ENCODE data around the gene FNDC3B. TPM values are rescaled to one million over a fixed set of nuclear protein-coding genes. Genes with fewer than 3 reads are reported as not detected.

The FNDC3B gene
- total and polyA plus RNA-seq, 9 of the 15 experiments (the other 6 are each of a cell fraction or from before 2014, with no cell fraction given): 7.0 to 35.8 (median 16.2) TPM

DNA sequence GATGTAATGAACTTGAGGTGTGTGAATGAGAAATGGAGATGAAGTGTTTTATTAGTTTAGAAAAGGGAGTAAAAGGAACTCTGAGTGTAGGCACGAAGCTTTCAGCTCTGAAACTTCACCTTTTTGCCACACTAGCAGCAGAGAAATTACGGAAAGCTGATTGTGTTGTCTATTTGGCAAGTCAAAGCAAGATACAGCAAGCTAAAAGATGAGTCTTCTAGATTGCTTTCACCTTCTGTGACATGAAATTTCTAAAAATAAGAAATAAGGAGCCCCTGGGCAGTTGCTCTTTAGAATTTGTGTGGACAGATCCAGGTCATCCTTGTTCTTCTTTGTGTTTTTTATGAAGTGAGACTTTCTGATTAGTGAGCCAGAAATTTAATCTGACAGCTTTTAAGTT, 143.4 kb downstream of the FNDC3B start:
- Histone ChIP-seq H3K9me3 (replicated peaks; ENCODE audit: control insufficient read depth, insufficient read depth, low read depth, low read length) (no peaks in the 10 kb centered on the region), H3K4me1 (replicated peaks in 1 of 2; ENCODE audit: control insufficient read depth in 2 of 2, insufficient read depth in 2 of 2, low read length in 2 of 2) (peaks cover 6 to 9% of the 10 kb centered on the region in 2 experiments), H3K27me3 (ENCODE audit: control insufficient read depth in 2 of 2, insufficient read depth in 2 of 2, low read length in 2 of 2) (no peaks in the 10 kb centered on the region), H4K20me1 (replicated peaks; ENCODE audit: control insufficient read depth, insufficient read depth, low read length) (0 out of 2 replicates have a peak, but pooled peaks cover 3% of the 10 kb centered on the region), H2AFZ (ENCODE audit: low read depth, low read length) (no peak overlapping the region), H3K9ac (ENCODE audit: insufficient read depth in 1 of 2, low read depth in 2 of 2, low read length in 2 of 2) (no peak overlapping the region), H3K79me2 (ENCODE audit: control insufficient read depth, insufficient read depth, low read length) (peaks cover 44% of the 10 kb centered on the region), H3K4me3 (no peak overlapping the region), H3K9me1 (ENCODE audit: control insufficient read depth, insufficient read depth, low read length) (no peaks in the 10 kb centered on the region), H3K36me3 (ENCODE audit: control insufficient read depth, insufficient read depth, low read length) (no peaks in the 10 kb centered on the region), H3K27ac (ENCODE audit: extremely low read depth, low read depth, low read length) (no peak overlapping the region), H3K4me2 (ENCODE audit: insufficient read depth, low read length) (no peak overlapping the region)
- ATAC-seq (no peak), DNase-seq (ENCODE audit: extremely low read depth in 1 of 4, low spot score in 3 of 4) (no peak), FAIRE-seq (no peak)
- in situ Hi-C loops (cut with MboI) (no loop called here), intact Hi-C loops (cut with micrococcal nuclease) (no loop called here)
- 72% methylated on average over 2 of the region's 2 CpGs for WGBS (ENCODE audit: insufficient coverage, low coverage, missing lambda C conversion rate)
- BruUV-seq (replicated peaks): no TSS peak
- POLR2A ChIA-PET: interaction anchor here (0.7 to 1.4 kb wide), 2 partner anchors 18 to 23 kb away, joined by 3 to 4 read pairs; no protein-coding TSS in a partner anchor
- CTCF ChIA-PET (ENCODE audit: low intra/inter-chr PET ratio): no interaction called here
- TF ChIP-seq ZNF75A (CRISPR knock-in tag; IDR thresholded peaks at IDR 0.05) (no peak), GATAD2A (IDR thresholded peaks at IDR 0.05) (no peak), ZNF224 (CRISPR knock-in tag; IDR thresholded peaks at IDR 0.05) (no peak)
- TF ChIP-seq, protein P1, sequence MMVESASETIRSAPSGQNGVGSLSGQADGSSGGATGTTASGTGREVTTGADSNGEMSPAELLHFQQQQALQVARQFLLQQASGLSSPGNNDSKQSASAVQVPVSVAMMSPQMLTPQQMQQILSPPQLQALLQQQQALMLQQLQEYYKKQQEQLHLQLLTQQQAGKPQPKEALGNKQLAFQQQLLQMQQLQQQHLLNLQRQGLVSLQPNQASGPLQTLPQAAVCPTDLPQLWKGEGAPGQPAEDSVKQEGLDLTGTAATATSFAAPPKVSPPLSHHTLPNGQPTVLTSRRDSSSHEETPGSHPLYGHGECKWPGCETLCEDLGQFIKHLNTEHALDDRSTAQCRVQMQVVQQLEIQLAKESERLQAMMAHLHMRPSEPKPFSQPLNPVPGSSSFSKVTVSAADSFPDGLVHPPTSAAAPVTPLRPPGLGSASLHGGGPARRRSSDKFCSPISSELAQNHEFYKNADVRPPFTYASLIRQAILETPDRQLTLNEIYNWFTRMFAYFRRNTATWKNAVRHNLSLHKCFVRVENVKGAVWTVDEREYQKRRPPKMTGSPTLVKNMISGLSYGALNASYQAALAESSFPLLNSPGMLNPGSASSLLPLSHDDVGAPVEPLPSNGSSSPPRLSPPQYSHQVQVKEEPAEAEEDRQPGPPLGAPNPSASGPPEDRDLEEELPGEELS (CRISPR knock-in tag; IDR thresholded peaks at IDR 0.05; ENCODE audit: borderline replicate concordance): no peak
- TF ChIP-seq, protein P2, sequence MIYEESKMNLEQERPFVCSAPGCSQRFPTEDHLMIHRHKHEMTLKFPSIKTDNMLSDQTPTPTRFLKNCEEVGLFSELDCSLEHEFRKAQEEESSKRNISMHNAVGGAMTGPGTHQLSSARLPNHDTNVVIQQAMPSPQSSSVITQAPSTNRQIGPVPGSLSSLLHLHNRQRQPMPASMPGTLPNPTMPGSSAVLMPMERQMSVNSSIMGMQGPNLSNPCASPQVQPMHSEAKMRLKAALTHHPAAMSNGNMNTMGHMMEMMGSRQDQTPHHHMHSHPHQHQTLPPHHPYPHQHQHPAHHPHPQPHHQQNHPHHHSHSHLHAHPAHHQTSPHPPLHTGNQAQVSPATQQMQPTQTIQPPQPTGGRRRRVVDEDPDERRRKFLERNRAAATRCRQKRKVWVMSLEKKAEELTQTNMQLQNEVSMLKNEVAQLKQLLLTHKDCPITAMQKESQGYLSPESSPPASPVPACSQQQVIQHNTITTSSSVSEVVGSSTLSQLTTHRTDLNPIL (CRISPR knock-in tag; IDR thresholded peaks at IDR 0.05): no peak
- TF ChIP-seq, protein P3, sequence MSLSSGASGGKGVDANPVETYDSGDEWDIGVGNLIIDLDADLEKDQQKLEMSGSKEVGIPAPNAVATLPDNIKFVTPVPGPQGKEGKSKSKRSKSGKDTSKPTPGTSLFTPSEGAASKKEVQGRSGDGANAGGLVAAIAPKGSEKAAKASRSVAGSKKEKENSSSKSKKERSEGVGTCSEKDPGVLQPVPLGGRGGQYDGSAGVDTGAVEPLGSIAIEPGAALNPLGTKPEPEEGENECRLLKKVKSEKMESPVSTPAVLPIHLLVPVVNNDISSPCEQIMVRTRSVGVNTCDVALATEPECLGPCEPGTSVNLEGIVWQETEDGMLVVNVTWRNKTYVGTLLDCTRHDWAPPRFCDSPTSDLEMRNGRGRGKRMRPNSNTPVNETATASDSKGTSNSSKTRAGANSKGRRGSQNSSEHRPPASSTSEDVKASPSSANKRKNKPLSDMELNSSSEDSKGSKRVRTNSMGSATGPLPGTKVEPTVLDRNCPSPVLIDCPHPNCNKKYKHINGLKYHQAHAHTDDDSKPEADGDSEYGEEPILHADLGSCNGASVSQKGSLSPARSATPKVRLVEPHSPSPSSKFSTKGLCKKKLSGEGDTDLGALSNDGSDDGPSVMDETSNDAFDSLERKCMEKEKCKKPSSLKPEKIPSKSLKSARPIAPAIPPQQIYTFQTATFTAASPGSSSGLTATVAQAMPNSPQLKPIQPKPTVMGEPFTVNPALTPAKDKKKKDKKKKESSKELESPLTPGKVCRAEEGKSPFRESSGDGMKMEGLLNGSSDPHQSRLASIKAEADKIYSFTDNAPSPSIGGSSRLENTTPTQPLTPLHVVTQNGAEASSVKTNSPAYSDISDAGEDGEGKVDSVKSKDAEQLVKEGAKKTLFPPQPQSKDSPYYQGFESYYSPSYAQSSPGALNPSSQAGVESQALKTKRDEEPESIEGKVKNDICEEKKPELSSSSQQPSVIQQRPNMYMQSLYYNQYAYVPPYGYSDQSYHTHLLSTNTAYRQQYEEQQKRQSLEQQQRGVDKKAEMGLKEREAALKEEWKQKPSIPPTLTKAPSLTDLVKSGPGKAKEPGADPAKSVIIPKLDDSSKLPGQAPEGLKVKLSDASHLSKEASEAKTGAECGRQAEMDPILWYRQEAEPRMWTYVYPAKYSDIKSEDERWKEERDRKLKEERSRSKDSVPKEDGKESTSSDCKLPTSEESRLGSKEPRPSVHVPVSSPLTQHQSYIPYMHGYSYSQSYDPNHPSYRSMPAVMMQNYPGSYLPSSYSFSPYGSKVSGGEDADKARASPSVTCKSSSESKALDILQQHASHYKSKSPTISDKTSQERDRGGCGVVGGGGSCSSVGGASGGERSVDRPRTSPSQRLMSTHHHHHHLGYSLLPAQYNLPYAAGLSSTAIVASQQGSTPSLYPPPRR (CRISPR knock-in tag; IDR thresholded peaks at IDR 0.05; ENCODE audit: borderline replicate concordance): no peak
- TF ChIP-seq, protein P4, sequence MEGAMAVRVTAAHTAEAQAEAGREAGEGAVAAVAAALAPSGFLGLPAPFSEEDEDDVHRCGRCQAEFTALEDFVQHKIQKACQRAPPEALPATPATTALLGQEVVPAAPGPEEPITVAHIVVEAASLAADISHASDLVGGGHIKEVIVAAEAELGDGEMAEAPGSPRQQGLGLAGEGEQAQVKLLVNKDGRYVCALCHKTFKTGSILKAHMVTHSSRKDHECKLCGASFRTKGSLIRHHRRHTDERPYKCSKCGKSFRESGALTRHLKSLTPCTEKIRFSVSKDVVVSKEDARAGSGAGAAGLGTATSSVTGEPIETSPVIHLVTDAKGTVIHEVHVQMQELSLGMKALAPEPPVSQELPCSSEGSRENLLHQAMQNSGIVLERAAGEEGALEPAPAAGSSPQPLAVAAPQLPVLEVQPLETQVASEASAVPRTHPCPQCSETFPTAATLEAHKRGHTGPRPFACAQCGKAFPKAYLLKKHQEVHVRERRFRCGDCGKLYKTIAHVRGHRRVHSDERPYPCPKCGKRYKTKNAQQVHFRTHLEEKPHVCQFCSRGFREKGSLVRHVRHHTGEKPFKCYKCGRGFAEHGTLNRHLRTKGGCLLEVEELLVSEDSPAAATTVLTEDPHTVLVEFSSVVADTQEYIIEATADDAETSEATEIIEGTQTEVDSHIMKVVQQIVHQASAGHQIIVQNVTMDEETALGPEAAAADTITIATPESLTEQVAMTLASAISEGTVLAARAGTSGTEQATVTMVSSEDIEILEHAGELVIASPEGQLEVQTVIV (CRISPR knock-in tag; IDR thresholded peaks at IDR 0.05; ENCODE audit: borderline replicate concordance): no peak
- TF ChIP-seq, protein P5, sequence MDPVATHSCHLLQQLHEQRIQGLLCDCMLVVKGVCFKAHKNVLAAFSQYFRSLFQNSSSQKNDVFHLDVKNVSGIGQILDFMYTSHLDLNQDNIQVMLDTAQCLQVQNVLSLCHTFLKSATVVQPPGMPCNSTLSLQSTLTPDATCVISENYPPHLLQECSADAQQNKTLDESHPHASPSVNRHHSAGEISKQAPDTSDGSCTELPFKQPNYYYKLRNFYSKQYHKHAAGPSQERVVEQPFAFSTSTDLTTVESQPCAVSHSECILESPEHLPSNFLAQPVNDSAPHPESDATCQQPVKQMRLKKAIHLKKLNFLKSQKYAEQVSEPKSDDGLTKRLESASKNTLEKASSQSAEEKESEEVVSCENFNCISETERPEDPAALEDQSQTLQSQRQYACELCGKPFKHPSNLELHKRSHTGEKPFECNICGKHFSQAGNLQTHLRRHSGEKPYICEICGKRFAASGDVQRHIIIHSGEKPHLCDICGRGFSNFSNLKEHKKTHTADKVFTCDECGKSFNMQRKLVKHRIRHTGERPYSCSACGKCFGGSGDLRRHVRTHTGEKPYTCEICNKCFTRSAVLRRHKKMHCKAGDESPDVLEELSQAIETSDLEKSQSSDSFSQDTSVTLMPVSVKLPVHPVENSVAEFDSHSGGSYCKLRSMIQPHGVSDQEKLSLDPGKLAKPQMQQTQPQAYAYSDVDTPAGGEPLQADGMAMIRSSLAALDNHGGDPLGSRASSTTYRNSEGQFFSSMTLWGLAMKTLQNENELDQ (CRISPR knock-in tag; IDR thresholded peaks at IDR 0.05; ENCODE audit: borderline replicate concordance): no peak
